ENCODE measurements around the gene IGSF9B.

IGSF9B gene

DNA sequence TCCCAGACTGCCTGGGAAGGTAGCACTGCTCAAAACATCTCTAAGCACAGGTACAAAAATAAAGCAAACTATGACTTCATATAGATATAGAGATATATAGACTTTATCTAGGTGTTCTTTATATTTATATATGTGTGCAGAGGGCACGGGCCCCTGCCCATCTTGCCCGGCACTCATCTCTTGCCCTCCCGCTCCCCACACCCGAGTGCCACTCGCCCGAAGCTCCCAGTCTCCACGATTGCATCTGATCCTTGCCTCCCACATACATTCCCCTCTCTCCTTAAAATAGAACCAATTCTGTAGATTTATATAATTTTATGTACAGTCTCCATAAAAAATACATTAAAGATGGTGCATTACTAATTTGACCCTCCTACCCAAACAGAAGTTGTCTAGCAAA is 55.5 kb downstream of the IGSF9B start:
- DNase-seq (ENCODE audit: low read depth in 2 of 2), result no peak

DNA sequence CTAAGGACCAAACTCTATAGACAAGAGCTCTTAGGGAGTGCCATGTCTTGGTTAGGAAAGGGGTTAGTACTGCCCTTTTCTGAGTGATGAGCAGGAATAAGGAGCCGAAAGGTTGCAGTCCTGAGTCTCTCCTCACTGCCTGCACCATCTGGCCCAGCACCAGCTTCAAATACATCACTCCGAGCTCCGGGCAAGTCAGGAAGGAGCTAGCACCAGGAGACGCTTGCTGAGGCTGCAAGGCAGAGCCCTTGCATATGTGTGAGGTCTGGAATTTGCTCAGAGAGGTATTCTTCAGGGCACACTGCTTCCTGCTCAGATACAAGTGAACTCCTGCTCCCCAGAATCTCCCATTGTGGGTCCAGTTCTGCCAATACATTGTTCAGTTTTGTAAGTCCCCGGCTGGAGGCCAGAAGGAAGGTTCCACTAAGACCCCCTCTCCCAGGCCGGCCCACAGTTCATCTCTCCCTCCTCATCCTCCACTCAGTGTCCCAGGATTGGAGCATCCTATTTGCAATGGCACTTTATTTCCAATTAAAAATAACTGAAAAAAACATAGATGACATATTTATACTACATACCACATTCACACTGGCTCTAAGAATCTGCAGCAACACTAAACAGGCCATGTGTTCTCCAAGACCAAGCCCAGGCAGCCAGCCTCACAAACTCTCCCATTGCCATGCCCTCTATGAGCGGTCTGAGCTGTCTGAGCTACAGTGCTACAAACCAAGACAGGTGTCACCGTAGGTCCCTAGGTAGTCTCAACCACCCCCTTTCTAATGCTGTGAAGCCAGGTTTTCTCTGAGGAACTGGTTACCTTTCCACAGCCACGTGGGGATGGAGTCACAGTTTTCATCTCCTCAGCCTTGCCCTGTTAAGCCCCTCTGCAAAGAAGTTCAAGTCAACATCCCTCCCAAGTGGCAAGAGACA is 56.3 kb downstream of the IGSF9B start:
- DNase-seq (ENCODE audit: low read depth in 2 of 2), result no peak

DNA sequence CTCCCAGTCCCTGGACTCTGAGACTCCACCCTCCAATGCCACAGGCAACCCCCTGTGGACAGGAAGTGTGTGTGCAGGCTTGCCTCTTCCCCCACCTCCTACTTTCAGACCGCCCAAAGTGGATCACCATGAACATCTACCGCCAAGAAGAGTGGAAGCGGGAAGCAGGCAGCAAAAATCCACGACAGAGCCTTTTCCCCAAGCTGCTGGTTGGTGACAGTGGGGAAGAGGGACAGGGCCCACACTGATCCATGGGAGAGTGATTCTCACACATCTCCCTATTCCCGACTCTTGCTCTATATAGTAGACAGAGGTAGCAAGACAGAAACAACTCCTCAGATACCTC is 58.0 kb downstream of the IGSF9B start:
- no peak for DNase-seq (ENCODE audit: low read depth in 2 of 2)

DNA sequence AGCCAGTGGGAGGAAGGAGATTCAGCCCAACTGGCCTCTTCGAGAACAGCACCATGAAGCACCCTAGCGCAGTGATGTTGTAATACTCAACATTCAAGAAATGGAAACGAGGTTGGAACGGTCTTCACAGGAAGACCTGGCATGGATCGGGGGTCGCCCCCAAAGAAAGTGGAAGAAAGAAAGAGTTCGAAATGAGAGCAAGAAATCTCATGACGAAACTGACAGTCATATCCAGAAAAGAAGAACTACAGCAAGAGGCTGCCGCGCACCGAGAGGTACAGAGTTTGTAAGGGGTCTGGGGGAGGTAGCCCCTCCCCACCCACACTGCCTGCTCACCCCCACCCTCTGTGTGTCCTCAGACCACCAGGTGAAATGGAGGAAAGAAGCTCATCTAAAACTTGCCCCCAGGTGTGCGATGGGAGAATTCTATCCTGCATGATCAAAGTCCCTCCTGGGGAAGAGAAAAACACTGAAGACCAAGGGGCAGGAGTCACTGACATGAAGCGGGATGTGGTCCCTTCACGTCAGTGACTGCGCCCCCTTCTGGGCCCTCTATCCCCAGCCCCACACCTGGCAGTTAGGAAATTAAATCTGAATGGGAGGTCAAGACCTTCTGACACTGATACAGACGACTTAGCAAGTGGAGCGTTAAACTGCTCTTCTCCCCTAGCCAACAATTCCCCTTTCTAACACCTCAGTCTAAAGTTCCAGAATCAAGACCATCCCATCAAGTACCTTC is 58.6 kb downstream of the IGSF9B start:
- no peak for DNase-seq (ENCODE audit: low read depth in 2 of 2)

DNA sequence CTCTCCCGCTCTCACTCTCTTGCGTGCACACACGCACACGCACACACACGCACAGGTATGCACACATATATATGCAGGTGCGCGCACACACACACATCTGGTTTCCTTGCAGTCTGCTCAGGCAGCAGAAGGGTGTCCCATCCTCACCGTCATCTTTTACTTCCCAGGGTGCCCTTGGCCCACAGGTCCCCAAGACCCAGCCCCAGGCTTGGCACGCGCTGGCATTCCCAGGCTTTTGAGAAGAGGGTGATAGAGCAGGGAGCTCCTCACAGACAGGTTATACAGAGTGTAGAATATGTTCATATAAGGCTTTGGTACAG is 59.5 kb downstream of the IGSF9B start:
- no peak for DNase-seq (ENCODE audit: low read depth in 2 of 2)

DNA sequence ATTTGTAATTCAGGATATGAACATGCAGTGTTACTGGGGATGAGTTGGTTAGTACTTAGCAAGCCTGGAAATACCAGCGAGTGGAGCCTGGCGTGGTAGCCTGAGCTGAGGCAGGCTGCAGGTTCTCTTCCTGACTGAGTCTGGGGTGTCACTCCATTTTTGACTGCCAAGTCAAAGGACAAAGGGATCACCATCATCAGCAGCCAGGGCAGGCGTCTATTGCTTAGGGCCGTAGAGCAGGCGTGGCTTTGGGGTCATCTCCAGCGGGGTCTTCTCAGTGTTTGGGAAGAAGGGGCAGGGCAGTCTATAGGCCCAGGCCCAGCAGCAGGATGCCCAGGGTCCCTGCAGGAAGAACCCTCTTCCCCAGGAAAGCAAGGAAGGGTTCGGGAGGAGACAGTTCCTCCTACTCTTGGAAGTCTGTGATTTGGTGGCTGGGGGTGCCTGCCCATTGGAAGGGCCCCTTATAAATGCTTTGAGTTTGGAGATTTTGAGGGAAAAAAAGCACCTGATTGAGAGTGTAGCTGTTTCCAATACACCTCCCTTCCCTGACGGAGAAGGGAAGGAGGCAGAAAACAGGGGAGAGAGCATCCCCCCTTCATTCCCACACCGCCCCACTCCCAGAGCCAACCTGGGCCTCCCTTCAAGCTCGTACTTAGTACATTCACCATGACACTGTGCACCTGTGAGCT is 60.0 kb downstream of the IGSF9B start:
- DNase-seq (ENCODE audit: low read depth in 2 of 2), result no peak

DNA sequence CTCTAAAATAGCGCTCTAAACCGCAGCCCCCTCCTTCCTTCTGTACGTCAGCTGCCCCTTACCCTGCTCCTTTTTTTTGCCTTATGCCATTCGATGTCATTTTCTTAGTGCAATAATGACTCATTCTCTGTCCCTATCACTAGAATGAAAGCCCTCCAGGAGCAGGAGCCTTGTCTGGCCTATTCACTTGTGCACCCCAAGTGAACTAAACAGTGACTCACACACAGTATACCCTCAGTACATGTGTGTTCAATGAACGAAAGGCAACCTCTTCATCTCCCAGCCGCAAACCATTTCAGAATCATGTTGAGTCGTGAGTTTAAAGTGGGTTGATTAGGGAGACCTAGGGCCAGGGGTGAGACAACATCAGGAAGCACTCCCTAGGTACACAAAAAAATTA is 60.7 kb downstream of the IGSF9B start:
- no peak for DNase-seq (ENCODE audit: low read depth in 2 of 2)

DNA sequence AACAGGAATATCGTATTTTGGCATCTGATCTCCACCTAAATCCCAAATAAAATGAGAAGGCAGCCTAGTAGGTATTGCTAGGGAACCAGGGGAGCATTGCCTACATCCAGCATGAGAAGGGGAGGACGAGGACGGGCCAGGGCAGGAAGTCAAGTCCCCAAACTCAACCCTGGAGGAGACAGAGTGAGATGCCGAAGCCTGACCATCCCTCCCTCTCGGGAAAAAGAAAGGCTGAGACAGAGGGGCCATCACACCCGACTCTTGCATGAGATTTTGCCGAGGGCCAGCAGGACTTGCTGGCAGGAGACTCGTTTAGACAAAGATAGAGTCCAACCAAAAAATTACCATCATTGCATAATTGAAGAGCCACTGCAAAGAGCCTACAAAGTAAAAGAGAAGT is 61.2 kb downstream of the IGSF9B start:
- DNase-seq (ENCODE audit: low read depth in 2 of 2), result no peak

DNA sequence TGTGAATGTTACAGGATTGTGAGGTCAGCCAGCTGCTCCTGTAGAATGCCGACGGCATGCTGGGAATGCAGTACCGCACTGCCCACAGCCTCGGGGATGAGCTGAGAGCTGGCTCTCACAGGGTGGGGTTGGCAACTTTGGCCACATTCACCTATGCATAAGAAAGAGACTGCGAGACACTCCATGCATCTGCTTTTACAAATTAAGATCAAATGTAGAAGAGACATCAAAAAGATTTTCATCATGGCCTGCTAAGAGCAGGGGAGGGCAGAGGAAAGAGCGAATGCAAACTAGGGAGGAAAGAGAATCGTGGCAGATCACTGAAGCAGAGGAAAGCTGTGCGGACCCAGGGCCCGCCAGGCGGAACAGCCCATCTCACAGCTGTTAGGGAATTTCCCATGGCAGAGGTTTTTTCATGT is 61.7 kb downstream of the IGSF9B start:
- DNase-seq (ENCODE audit: low read depth in 2 of 2), result no peak

DNA sequence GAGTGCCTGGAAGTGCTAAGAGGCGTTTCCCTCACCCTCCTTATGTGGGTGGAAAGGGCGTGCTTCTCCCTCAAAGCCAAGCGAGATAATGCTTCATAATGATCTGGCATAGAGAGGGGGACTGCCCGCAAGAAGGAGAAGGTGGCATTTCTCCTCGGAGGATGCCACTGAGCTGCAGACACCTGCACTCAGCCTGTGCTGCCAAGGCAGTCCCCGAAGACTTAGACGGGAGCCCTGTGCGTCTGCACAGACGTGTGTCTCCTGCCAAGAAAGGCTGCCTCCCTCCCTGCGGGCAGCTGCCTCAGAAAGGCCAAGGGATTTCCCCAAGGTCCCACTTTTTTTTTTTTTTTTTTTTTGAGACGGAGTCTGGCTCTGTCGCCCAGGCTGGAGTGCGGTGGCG is 63.4 kb downstream of the IGSF9B start:
- no peak for DNase-seq (ENCODE audit: low read depth in 2 of 2)

DNA sequence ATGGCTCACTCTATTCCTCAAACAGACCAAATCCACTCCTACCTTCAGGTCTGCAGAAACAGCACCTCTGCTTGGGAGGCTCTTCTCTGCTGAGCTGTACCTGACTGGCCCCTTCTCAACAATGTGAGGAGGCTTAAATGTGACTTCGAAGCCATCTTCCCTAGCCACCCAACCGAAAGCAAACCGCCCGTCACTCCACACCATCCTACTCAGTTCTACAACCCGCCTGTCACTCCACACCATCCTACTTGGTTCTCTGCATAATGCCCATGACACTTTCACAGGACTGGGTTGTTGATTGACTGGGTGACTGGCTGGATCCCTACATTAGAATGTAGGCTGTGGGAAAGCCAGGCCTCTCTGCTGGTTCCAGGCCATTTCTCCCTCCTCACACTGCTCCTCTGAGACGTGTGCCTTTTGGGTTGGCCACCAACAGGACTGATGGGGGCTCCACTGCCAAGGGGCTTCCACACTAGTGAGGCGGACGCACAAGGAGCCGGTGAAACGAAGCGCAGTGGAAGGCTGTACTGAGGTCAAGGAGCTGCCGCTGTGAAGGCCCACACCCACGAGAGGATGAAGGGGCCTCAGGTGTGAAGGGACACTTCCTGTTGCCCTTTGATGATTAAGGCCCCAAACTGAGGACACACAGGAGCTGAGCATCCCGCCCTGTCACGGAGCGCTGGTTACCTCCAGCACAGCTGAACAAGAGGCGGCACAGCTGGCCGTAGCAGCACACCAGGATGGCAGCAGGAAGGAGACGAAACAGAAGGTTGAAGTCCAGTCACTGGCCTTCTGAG is 64.0 kb downstream of the IGSF9B start:
- no peak for DNase-seq (ENCODE audit: low read depth in 2 of 2)

DNA sequence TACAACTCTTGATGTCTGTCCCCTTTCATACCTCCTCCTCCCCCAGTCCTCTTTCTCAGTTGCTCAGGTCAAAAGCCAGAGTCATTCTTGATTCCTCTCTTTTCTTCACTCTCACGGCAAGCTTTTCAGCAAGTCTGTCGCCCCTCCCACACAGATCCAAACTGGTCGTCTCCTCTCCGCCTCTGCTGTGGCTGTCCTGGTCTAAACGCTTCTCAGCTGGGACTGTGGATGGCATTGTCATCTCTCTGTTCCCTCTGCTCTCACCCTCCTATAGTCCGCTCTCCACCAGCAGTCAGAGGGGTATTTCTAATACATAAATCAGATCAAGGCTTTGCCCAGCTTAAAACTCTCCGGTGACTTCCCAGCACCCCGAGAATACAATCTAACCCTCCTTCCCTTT is 64.6 kb downstream of the IGSF9B start:
- DNase-seq (ENCODE audit: low read depth in 2 of 2), result no peak

DNA sequence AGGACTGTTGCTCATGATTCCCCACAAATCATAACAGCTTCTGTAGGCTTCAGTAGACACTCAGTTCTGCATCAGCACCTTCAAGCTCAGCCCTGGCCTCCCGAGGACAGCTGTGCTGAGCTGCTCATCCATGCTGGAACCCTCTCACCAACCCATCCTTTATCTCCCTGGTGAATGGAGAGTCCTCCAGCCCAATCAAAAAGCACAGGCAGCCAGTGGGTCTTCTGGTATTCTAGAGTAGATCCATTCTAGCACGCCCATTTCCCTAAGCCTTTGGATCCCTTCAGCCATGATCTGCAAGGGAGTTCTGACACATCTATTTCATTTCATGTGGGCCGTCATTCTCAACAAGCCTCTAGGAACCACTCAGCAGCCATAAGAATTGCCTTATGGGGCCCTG is 66.9 kb downstream of the IGSF9B start:
- DNase-seq (ENCODE audit: low read depth in 2 of 2), result no peak

DNA sequence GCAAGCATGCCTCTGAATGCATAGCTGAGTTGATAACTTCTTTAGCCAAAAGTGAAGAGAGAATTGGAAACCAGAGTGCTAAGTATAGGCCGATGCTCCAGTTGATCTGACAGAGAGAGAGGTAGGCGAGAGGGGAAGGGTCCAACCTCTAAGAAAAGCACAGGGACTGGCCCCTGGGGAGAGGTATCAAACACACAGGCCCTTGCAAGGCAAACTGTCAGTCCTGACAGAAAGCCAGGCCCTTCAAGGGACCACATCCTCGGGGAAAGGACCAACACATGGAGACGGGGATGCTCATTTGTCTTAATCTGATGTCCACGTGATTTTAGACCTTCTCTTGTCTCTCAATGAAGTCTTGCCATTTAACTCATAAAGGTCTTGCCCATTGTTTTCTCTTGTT is 67.6 kb downstream of the IGSF9B start:
- no peak for DNase-seq (ENCODE audit: low read depth in 2 of 2)

DNA sequence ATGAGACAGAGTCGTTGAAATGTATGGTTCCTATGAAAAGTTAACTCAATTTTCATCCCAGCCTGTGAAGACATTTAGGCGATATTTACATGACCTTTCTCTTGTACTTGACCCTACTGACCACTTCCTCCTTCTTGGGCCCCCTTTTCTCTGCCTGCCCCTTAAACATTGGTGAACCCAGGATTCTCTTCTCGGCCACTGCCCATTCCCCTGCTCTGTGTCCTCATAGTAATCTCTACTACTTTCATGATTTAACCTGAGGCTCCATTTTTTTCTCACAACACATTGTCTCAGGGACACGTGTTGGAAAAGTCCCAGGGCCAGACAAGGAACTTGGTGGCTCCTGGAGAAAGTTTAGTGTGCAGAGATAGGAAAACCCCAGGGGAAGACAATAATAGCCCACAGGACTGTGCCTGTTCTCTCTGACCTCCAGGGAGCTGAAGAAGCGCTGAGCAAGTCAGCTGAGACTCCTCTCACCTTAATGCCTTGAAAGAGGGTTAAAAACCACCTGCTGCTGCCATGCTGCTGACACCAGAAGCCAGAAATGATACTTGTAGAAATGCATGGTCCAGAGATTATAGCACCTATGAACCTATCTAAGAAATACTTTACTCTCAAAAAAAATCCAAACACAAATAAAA is 69.0 kb downstream of the IGSF9B start:
- DNase-seq (ENCODE audit: low read depth in 2 of 2), result no peak

DNA sequence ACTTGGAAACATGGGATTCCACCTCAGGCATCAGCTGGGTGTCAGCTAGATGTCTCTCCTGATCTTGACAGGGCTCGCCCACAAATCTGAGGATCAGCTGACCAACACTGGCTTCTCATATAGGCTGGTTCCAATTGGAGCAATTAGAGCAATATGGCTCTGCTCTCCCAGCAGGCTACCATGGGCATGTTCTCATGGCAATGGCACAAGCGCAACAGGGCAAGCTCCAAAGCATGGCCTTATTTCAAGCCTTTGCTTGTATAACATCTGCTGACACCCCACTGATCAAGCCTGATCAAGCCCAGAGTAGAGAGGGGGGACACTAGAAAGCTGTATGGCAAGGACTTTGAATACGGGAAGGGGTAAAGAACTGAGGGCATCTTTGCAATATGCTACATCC is 70.7 kb downstream of the IGSF9B start:
- no peak for DNase-seq (ENCODE audit: low read depth in 2 of 2)

DNA sequence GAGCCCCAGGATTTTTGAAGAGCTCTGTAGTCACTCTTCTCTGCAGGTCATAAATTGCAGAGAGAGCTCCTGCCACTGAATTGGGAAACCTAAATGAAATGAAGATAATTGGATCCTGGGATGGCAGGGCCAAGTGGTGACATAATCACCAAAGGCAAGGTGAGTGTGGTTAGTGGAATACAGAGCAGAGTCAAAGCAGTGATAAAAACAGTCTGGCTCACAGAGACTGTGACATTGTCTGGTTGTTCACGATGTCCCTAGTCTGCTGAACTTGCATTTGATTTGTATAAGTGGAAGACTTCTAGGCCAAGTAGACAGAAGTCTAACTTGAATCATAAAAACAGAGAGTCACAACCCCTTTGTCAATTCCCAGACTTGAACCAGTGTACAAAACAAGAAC is 84.6 kb downstream of the IGSF9B start:
- no peak for DNase-seq (ENCODE audit: low read depth in 2 of 2)

DNA sequence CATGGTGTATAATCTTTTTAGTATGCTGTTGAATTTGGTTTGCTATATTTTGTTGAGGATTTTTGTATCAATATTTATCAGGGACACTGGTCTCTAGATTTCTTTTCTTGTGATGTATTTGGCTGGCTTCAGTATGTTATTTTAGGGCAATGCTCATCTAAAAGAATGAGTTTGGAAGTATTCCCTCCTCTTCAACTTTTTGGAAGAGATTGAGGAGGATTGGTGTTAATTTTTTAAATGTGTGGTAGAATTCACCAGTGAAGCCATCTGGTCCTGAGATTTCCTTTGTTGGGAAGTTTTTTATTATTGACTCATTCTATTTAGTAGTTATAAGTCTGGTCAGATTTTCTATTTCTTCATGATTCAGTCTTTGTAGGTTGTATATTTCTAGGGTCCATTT is 89.3 kb downstream of the IGSF9B start:
- no peak for DNase-seq (ENCODE audit: low read depth in 2 of 2)

DNA sequence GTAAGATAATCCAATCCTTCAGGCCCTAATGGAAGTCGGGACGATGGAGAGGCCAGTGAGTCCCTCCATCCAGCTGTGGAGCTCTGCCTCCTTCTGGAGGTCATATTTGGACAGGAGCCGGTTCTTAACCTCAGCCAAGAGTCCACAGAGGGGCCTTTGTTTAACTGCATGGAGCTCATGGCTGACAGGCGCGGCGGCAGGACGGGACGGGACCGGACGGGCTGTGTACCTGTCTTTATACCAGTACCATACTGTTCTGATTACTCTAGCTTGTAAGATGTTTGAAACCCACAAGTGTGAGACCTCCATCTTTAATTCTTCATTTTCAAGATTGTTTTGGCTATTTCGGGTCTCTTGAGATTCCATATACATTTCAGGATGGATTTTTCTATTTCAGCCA is 91.3 kb downstream of the IGSF9B start:
- DNase-seq (ENCODE audit: low read depth in 2 of 2), result no peak

DNA sequence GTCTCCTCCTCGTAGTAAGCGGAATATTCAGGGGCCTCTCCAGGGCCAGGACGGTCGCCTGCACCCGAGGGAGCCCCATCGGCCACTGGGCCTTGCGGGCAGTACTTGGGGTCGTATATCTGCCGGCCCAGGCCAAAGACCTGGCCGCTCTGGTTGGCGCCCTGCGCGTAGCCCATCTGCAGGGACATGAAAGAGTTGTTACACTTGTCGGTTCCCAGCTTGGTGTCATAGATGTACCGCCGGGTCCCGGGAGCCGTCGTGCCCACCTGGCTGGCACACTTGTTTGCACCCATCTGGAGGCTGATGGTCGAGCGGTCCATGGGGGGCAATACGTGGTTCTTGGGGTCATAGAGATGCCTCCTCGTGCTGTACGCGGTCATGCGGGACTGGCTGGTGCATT is 92.0 kb downstream of the IGSF9B start:
- DNase-seq (ENCODE audit: low read depth in 2 of 2), result no peak

DNA sequence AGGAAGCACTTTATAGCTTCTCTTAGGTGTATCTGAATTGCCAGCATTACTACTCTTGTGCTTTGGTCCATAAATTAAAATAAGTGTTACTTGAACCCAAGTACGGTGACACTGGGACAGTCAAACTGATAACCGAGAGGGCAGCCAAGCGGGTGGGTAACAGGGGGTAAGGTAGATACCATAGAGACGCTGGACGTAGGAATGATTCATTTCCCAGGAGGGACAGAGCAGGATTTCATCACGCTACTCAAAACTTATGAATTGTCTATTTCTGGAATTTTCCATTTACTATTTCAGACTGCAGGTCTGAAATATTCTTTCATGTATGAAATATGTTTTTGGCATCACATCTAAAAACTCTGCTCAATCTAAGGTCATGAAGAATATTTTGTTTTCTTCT is 96.6 kb downstream of the IGSF9B start:
- no peak for DNase-seq (ENCODE audit: low read depth in 2 of 2)

Measured in stimulated activated CD8-positive, alpha-beta memory T cell treated with anti-CD3 and anti-CD28 coated beads, Interleukin-2, amount 100 ng/mL, for 1 hour (primary cell).